Stromal cell of bone marrow (primary cell): Measurements from ENCODE around the gene FGF6.
"Not testable (repeated sequence)": the region's sequence is repeated elsewhere in the genome, so short reads cannot be mapped to it uniquely, and the experiment has no call there.

ENCODE experiments used
- DNase-seq: peaks from one replicate; pipeline ENCODE4 v3.0.0-alpha.2; 2012; ENCODE audit warnings: low read depth

FGF6 gene

GRCh38 chr12:4418913-4419312 is 26.7 kb downstream of the FGF6 start:
- DNase-seq: no peak

GRCh38 chr12:4417936-4418335 is 27.7 kb downstream of the FGF6 start:
- DNase-seq: no peak

- DNase-seq: no peak
These were observed 28.2 kb downstream of the FGF6 start for GRCh38 chr12:4417455-4417854.

DNA sequence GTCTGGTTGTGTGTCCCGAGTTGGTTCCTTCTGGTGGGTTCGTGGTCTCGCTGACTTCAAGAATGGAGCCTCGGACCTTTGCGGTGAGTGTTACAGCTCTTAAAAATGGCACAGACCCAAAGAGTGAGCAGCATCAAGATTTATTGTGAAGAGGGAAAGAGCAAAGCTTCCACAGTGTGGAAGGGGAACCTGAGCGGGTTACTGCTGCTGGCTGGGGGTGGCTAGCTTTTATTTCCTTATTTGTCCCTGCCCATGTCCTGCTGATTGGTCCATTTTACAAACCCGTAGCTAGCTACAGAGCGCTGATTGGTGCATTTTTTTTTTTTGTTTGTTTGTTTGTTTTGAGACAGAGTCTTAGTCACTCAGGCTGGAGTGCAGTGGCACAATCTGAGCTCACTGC is 29.3 kb downstream of the FGF6 start:
- DNase-seq: no peak

GRCh38 chr12:4412465-4412864 is 33.1 kb downstream of the FGF6 start:
- no peak for DNase-seq

- DNase-seq: no peak
These were observed 33.6 kb downstream of the FGF6 start for GRCh38 chr12:4412056-4412455.

DNA sequence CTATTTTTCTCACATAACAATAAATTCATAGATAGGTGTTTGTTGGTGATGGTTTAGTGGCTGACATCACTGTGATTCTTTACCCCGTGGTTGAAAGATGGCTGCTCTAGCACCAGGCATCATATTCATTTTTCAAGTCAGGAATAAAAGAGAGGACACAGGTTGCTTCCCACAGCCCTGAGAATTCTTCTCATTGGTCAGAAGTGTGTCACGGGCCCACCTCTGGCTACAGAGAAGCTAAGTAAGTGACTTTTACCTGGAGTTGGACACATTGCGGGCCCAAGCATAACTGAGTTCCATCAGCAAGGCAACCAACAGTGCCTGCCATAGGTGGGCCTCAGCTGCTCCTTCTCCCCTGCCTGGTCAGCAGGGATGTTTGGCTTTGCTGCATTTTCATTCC is 38.5 kb downstream of the FGF6 start:
- DNase-seq: no peak

GRCh38 chr12:4404877-4405637 is 40.6 kb downstream of the FGF6 start:
- DNase-seq: not testable (repeated sequence)

GRCh38 chr12:4402996-4403395 is 42.6 kb downstream of the FGF6 start:
- DNase-seq: no peak

GRCh38 chr12:4401117-4401516 is 44.5 kb downstream of the FGF6 start:
- DNase-seq: no peak

- DNase-seq: no peak
These were observed 49.8 kb downstream of the FGF6 start for GRCh38 chr12:4395818-4396217.

DNA sequence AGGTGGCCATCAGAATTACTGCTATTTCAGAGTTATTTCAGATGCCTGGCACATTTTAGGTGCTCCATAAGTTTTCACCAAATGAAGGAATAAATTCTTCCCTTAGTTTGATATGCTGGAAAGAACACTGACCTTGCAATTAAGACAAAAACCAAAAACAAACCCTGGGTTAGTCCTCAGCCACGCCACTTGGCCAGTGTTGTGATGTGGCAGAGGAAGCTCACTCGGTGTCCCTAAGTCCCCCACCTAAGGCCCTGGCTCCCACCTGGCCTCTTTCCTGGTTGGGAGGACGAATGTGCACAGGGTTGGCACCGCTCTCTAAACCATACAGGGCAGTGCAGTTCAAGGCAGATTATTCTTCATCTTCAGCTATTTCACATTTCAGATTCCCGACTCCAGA is 52.4 kb downstream of the FGF6 start:
- no peak for DNase-seq

GRCh38 chr12:4392223-4392742 is 53.3 kb downstream of the FGF6 start:
- no peak for DNase-seq

DNA sequence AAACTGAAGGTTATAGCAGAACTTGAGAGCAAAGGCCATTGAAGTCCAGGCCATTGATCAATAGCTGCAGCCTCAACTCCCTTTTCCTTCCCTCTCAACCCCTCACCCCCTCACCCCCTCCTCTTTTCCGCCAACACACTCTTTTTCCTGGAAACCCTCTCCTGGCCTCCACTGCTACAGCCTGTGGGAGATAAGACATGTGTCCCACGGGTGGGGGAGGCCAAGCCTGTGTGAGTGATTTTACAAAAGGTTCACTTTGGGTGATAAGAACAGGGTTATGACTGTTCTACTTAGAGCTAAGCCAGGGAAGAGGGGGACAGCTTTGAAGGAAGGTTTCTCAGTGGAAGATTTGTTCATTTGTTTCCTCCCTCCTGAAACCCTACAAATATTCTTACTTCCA is 57.0 kb downstream of the FGF6 start:
- no peak for DNase-seq

- no peak for DNase-seq
These were observed 57.6 kb downstream of the FGF6 start for GRCh38 chr12:4388032-4388431.

- no peak for DNase-seq
These were observed 58.0 kb downstream of the FGF6 start for GRCh38 chr12:4387607-4388006.

GRCh38 chr12:4386801-4387200 is 58.8 kb downstream of the FGF6 start:
- no peak for DNase-seq
